Uterus (tissue), 4 donors: Measurements from ENCODE around the gene PDE4D. TPM values are rescaled to one million over a fixed set of nuclear protein-coding genes. Genes with fewer than 3 reads are reported as not detected.

Experiments used
- DNase-seq, 2 donors: peaks; one replicate each; pipeline ENCODE4 v3.0.0-alpha.2; 2019 to 2020
- H3K27ac ChIP-seq, 2 donors: fragments of 200-600 bp; sonication (generic); 1 replicate in 1 of 2; 2 replicates in 1 of 2; pipeline ENCODE4 v1.5.1; 2016 to 2018
- H3K27me3 ChIP-seq, 2 donors: fragments of 200-600 bp; sonication (generic); one replicate each; pipeline ENCODE4 v1.5.1; 2018 to 2019; ENCODE audit warnings: control low read depth in 1 of 2
- H3K36me3 ChIP-seq, 2 donors: fragments of 200-600 bp; sonication (generic); one replicate each; pipeline ENCODE4 v1.5.1; 2019; ENCODE audit warnings: control low read depth in 1 of 2
- H3K4me1 ChIP-seq, 2 donors: fragments of 200-600 bp; sonication (generic); one replicate each; pipeline ENCODE4 v1.5.1; 2018 to 2019; ENCODE audit warnings: control low read depth in 1 of 2
- H3K4me3 ChIP-seq, 2 donors: fragments of 200-600 bp; sonication (generic); 1 replicate in 1 of 2; 2 replicates in 1 of 2; pipeline ENCODE4 v1.5.1; 2018 to 2019; ENCODE audit warnings: mild to moderate bottlenecking in 1 of 2
- H3K9me3 ChIP-seq, 2 donors: fragments of 200-600 bp; sonication (generic); one replicate each; pipeline ENCODE4 v1.5.1; 2019; ENCODE audit warnings: control low read depth in 1 of 2
- CTCF ChIP-seq, 4 experiments: fragments of 200-600 bp in 2 of 4; fragments of 450-650 bp in 2 of 4; sonication (generic) in 2 of 4; IDR thresholded peaks; one replicate each; pipeline ENCODE4 v1.5.1; 2016 to 2019; ENCODE audit warnings: antibody characterized with exemption in 4 of 4, mild to moderate bottlenecking in 2 of 4, moderate library complexity in 1 of 4
- POLR2A ChIP-seq, 2 donors: fragments of 450-650 bp; IDR thresholded peaks; one replicate each; pipeline ENCODE4 v1.6.1; 2016; ENCODE audit warnings: antibody characterized with exemption in 2 of 2, mild to moderate bottlenecking in 1 of 2, moderate library complexity in 1 of 2
- intact Hi-C: fragments of 100-400 bp; cut with DNase I; formaldehyde crosslinking; loops from one replicate; pipeline ENCODE4 v1.15.1; 2023; ENCODE audit warnings: low total_unique reads
- total RNA-seq, 4 donors: library from RNA; depleted of rRNA in 3 of 4; stranded (reverse); fragments of >200 nt in 3 of 4; gene quantifications; one replicate each; pipeline versions ENCODE4 v1.1.0 to v1.2.4, GENCODE V29; 2014 to 2023
- donor health status: DM: yes; HTN: yes; CAD: no.

The PDE4D gene
- total RNA-seq, 4 donors from 2014 or later, result 27.1 to 77.0 (median 45.8) TPM

GRCh38 chr5:59835800-59836199, 57.7 kb downstream of the PDE4D start:
- Histone ChIP-seq H3K27me3 (no peaks in the 10 kb centered on the region), H3K4me3 (no peak overlapping the region), H3K9me3 (no peaks in the 10 kb centered on the region), H3K4me1 (no peaks in the 10 kb centered on the region), H3K36me3 (no peaks in the 10 kb centered on the region), H3K27ac (no peak overlapping the region)
- intact Hi-C loops, result no loop called here
- TF ChIP-seq CTCF (IDR thresholded peaks at IDR 0.05) (no peak), POLR2A (IDR thresholded peaks at IDR 0.05) (no peak)
- no peak for DNase-seq

- DNase-seq, result no peak
- Histone ChIP-seq H3K9me3 (no peaks in the 10 kb centered on the region), H3K27me3 (no peaks in the 10 kb centered on the region), H3K36me3 (no peaks in the 10 kb centered on the region), H3K4me1 (no peaks in the 10 kb centered on the region), H3K27ac (no peak overlapping the region), H3K4me3 (no peak overlapping the region)
- intact Hi-C loops, result no loop called here
- TF ChIP-seq POLR2A (IDR thresholded peaks at IDR 0.05) (no peak), CTCF (IDR thresholded peaks at IDR 0.05) (no peak)
These were observed 60.1 kb downstream of the PDE4D start for GRCh38 chr5:59833448-59833847.

- H3K27me3 ChIP-seq, result no peaks in the 10 kb centered on the region
- TF ChIP-seq CTCF (IDR thresholded peaks at IDR 0.05) (no peak), POLR2A (IDR thresholded peaks at IDR 0.05) (no peak)
- no peak overlapping the region for H3K4me3 ChIP-seq
- no peaks in the 10 kb centered on the region for H3K4me1 ChIP-seq
- no peak overlapping the region for H3K27ac ChIP-seq
- intact Hi-C loops, result no loop called here
- no peak for DNase-seq
- H3K9me3 ChIP-seq, result no peaks in the 10 kb centered on the region
- H3K36me3 ChIP-seq, result no peaks in the 10 kb centered on the region
These were observed 60.8 kb downstream of the PDE4D start for GRCh38 chr5:59832577-59833301.

GRCh38 chr5:59831326-59832010, 62.1 kb downstream of the PDE4D start:
- no peak overlapping the region for H3K4me3 ChIP-seq
- TF ChIP-seq CTCF (IDR thresholded peaks at IDR 0.05) (no peak), POLR2A (IDR thresholded peaks at IDR 0.05) (no peak)
- intact Hi-C loops, result no loop called here
- no peak for DNase-seq
- H3K27ac ChIP-seq, result no peak overlapping the region
- no peaks in the 10 kb centered on the region for H3K27me3 ChIP-seq
- H3K36me3 ChIP-seq, result no peaks in the 10 kb centered on the region
- no peaks in the 10 kb centered on the region for H3K4me1 ChIP-seq
- H3K9me3 ChIP-seq, result no peaks in the 10 kb centered on the region

GRCh38 chr5:59830536-59831200, 62.9 kb downstream of the PDE4D start:
- Histone ChIP-seq H3K27ac (no peak overlapping the region), H3K36me3 (no peaks in the 10 kb centered on the region), H3K4me3 (no peak overlapping the region), H3K9me3 (no peaks in the 10 kb centered on the region), H3K4me1 (no peaks in the 10 kb centered on the region), H3K27me3 (no peaks in the 10 kb centered on the region)
- TF ChIP-seq CTCF (IDR thresholded peaks at IDR 0.05) (no peak), POLR2A (IDR thresholded peaks at IDR 0.05) (no peak)
- intact Hi-C loops, result no loop called here
- no peak for DNase-seq
